Gastrocnemius medialis (tissue), 4 donors: Measurements from ENCODE around the gene PRICKLE2. TPM values are rescaled to one million over a fixed set of nuclear protein-coding genes. Genes with fewer than 3 reads are reported as not detected.

Source experiments
- ATAC-seq, 2 donors: fragments of 150-250 bp; one replicate each; pipeline ENCODE4 v1.9.1; 2016
- DNase-seq, 2 donors: peaks; one replicate each; pipeline ENCODE4 v3.0.0-alpha.2; 2019
- H3K27ac ChIP-seq, 4 donors: fragments of 200-600 bp; sonication (generic); 1 replicate in 1 of 4; 2 replicates in 3 of 4; pipeline ENCODE4 v1.5.1; 2016 to 2018; ENCODE audit warnings: mild to moderate bottlenecking in 2 of 4, moderate library complexity in 1 of 4
- H3K27me3 ChIP-seq, 3 donors: fragments of 200-600 bp; sonication (generic) in 2 of 3; 1 replicate in 1 of 3; 2 replicates in 2 of 3; pipeline versions ENCODE4 v1.5.1 to v1.6.0; 2016 to 2019; ENCODE audit warnings: mild to moderate bottlenecking in 1 of 3, moderate library complexity in 1 of 3
- H3K36me3 ChIP-seq, 2 donors: fragments of 200-600 bp; sonication (generic) in 1 of 2; one replicate each; pipeline ENCODE4 v1.5.1; 2017 to 2018
- H3K4me1 ChIP-seq, 2 donors: fragments of 200-600 bp; sonication (generic) in 1 of 2; one replicate each; pipeline ENCODE4 v1.5.1; 2016 to 2017; ENCODE audit warnings: mild to moderate bottlenecking in 2 of 2
- H3K4me3 ChIP-seq, 4 donors: fragments of 200-600 bp; sonication (generic) in 3 of 4; 1 replicate in 1 of 4; 2 replicates in 3 of 4; pipeline ENCODE4 v1.5.1; 2016 to 2019; ENCODE audit warnings: mild to moderate bottlenecking in 2 of 4
- H3K9me3 ChIP-seq, 3 donors: fragments of 200-600 bp; sonication (generic) in 2 of 3; 1 replicate in 1 of 3; 2 replicates in 2 of 3; pipeline ENCODE4 v1.5.1; 2016 to 2019
- CTCF ChIP-seq, 5 experiments: fragments of 450-650 bp in 3 of 5; fragments of 200-600 bp in 2 of 5; sonication (generic) in 2 of 5; IDR thresholded peaks in 4 of 5; conservative IDR thresholded peaks in 1 of 5; 1 replicate in 4 of 5; 2 replicates in 1 of 5; pipeline ENCODE4 v1.5.1; 2016 to 2019; ENCODE audit warnings: antibody characterized with exemption in 5 of 5, mild to moderate bottlenecking in 3 of 5, moderate library complexity in 3 of 5
- POLR2A ChIP-seq, 2 donors: fragments of 450-650 bp; IDR thresholded peaks; one replicate each; pipeline ENCODE4 v1.6.1; 2017; ENCODE audit warnings: antibody characterized with exemption in 2 of 2, mild to moderate bottlenecking in 2 of 2, moderate library complexity in 2 of 2
- in situ Hi-C, 4 donors: fragments of 200-750 bp; cut with MboI; loops; one replicate each; pipeline versions ENCODE4 v1.15.0 to v1.8.0; 2017; ENCODE audit warnings: low sequenced_read_pairs in 4 of 4
- intact Hi-C: fragments of 100-400 bp; cut with DNase I; formaldehyde crosslinking; loops from one replicate; pipeline ENCODE4 v1.15.1; 2023; ENCODE audit warnings: low total_unique reads
- total RNA-seq, 4 donors: library from RNA; depleted of rRNA; stranded (reverse); fragments of >200 nt; gene quantifications; one replicate each; pipeline versions ENCODE4 v1.1.0 to v1.2.3, GENCODE V29; 2016

The PRICKLE2 gene, protein sequence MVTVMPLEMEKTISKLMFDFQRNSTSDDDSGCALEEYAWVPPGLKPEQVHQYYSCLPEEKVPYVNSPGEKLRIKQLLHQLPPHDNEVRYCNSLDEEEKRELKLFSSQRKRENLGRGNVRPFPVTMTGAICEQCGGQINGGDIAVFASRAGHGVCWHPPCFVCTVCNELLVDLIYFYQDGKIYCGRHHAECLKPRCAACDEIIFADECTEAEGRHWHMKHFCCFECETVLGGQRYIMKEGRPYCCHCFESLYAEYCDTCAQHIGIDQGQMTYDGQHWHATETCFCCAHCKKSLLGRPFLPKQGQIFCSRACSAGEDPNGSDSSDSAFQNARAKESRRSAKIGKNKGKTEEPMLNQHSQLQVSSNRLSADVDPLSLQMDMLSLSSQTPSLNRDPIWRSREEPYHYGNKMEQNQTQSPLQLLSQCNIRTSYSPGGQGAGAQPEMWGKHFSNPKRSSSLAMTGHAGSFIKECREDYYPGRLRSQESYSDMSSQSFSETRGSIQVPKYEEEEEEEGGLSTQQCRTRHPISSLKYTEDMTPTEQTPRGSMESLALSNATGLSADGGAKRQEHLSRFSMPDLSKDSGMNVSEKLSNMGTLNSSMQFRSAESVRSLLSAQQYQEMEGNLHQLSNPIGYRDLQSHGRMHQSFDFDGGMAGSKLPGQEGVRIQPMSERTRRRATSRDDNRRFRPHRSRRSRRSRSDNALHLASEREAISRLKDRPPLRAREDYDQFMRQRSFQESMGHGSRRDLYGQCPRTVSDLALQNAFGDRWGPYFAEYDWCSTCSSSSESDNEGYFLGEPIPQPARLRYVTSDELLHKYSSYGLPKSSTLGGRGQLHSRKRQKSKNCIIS
- total RNA-seq = 1 to 10 TPM; 3.6 to 6.7 (median 4.6) TPM

- in situ Hi-C loops (no loop called here), intact Hi-C loops (loop anchor here (5.0 kb wide), 1 partner anchor 38 kb away; no protein-coding TSS in a partner anchor)
- peaks cover 19 to 37% of the 10 kb centered on the region in 2 donors for H3K4me1 ChIP-seq
Observed at GRCh38 chr3:64224826-64225610, at the start of gene PRICKLE2. PRICKLE2 (minus strand) TSS chr3:64225466; CDS start chr3:64198927, 26,539 bp downstream.

GRCh38 chr3:64272842-64273241 lies 47.6 kb upstream of the PRICKLE2 start:
- Histone ChIP-seq H3K36me3 (no peaks in the 10 kb centered on the region), H3K4me3 (no peak overlapping the region), H3K27me3 (no peaks in the 10 kb centered on the region), H3K4me1 (peaks cover 0 to 6% of the 10 kb centered on the region in 2 donors), H3K27ac (no peak overlapping the region), H3K9me3 (no peaks in the 10 kb centered on the region)
- DNase-seq = no peak
- in situ Hi-C loops = no loop called here
- intact Hi-C loops = no loop called here
- no peak for ATAC-seq
- TF ChIP-seq POLR2A (IDR thresholded peaks at IDR 0.05) (no peak), CTCF (IDR thresholded peaks at IDR 0.05 in 4 of 5, conservative IDR thresholded peaks at IDR 0.05 in 1 of 5) (no peak)

More at GRCh38 chr3:64224826-64225610, at the start of gene PRICKLE2:
- ATAC-seq (peak; percentile 73 to 79), DNase-seq (peak; percentile 37 to 60)
- Histone ChIP-seq H3K36me3 (no peaks in the 10 kb centered on the region), H3K4me3 (peak within 1 kb of the TSS; percentile 35 to 50 (median 44)), H3K27ac (peak within 1 kb of the TSS; percentile 65 to 79 (median 74)), H3K27me3 (no peaks in the 10 kb centered on the region), H3K9me3 (no peaks in the 10 kb centered on the region)
- peak in 2 of 5 experiments; percentile 17 to 25 for TF ChIP-seq CTCF (IDR thresholded peaks at IDR 0.05 in 4 of 5, conservative IDR thresholded peaks at IDR 0.05 in 1 of 5)
- peak in 1 of 2 donors; percentile 18 for TF ChIP-seq POLR2A (IDR thresholded peaks at IDR 0.05)

DNA sequence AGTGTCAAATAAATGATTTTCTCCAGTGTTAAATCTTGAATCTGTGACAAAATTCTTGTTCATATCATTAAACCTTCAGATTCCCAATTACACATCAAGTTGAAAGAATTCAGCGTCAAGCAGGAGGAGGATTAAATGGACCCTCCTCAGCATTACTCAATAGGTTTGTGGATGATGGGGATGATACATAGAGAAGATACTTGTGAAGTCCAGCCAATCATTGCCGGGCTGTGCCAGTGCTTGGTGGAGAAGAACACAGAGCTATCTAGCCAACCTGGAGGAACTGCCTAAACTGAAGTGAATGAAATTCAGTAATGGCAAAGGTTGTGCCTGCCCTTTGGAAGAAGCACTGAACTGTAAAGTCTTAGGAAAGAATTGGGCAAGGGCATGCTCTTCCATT lies 47.0 kb upstream of the PRICKLE2 start:
- Histone ChIP-seq H3K4me1 (peaks cover 0 to 6% of the 10 kb centered on the region in 2 donors), H3K27ac (no peak overlapping the region), H3K4me3 (no peak overlapping the region), H3K36me3 (no peaks in the 10 kb centered on the region), H3K27me3 (no peaks in the 10 kb centered on the region), H3K9me3 (no peaks in the 10 kb centered on the region)
- in situ Hi-C loops (no loop called here), intact Hi-C loops (no loop called here)
- TF ChIP-seq POLR2A (IDR thresholded peaks at IDR 0.05) = no peak
- no peak for TF ChIP-seq CTCF (IDR thresholded peaks at IDR 0.05 in 4 of 5, conservative IDR thresholded peaks at IDR 0.05 in 1 of 5)
- ATAC-seq (no peak), DNase-seq (no peak)

DNA sequence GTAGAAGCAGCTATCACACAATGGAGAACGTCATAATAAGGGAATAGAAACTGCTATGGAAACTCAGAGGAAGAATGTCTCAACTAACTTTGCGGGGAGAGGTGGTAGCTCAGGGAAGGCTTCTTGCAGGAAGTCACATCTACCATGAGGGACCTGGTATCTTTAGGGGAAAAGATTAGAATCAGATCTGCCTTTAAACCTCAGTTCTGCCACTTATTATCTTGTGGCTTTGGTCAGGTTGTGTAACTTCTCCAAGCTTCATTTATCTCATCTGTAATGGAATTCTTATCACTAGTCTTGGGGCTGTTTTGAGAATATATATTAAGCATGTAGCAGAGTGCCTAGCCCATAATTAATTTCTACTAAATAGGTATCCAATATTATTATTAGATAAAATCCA lies 46.4 kb upstream of the PRICKLE2 start:
- peaks cover 0 to 6% of the 10 kb centered on the region in 2 donors for H3K4me1 ChIP-seq
- H3K36me3 ChIP-seq = no peaks in the 10 kb centered on the region
- H3K27ac ChIP-seq = no peak overlapping the region
- H3K4me3 ChIP-seq = no peak overlapping the region
- no peaks in the 10 kb centered on the region for H3K9me3 ChIP-seq
- intact Hi-C loops (no loop called here), in situ Hi-C loops (no loop called here)
- no peak for DNase-seq
- TF ChIP-seq POLR2A (IDR thresholded peaks at IDR 0.05) = no peak
- ATAC-seq = no peak
- no peaks in the 10 kb centered on the region for H3K27me3 ChIP-seq
